Fibroblast of mammary gland (primary cell): ENCODE results near the gene JAM2.

Experiments
- DNase-seq: peaks from one replicate; pipeline ENCODE4 v3.0.0-alpha.2; 2010; ENCODE audit warnings: low read depth
- H3K4me3 ChIP-seq: 2 replicates; pipeline ENCODE4 v1.5.1; 2011; ENCODE audit warnings: low read depth, mild to moderate bottlenecking, low read length, moderate library complexity; ENCODE audit not compliant: control insufficient read depth
- CTCF ChIP-seq: conservative IDR thresholded peaks from 2 replicates; pipeline ENCODE4 v1.5.1; 2011; ENCODE audit warnings: low read depth, low read length, inconsistent platforms; ENCODE audit not compliant: control insufficient read depth, insufficient read depth

JAM2 gene

DNA sequence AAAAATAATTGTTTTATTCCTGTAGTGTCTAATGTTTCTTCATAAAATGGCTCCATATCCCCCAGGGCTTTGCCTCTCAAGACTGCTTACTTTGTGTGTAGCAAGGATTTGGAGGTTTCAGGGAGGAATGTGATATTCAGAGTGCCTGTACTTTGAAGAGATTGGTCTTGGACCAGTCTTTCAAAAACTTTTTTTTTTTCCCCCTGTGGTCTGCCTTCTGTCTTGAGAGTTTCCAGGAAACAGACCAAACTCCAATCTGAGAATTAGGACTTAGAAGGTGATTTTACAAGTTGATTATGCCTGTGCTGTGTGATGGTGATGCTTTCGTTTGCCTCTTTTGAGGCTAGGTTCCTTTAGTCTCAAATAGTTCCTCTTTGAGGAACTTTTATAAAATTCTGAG is 121.6 kb downstream of the JAM2 start:
- TF ChIP-seq CTCF: no peak
- H3K4me3 ChIP-seq: no peak overlapping the region
- no peak for DNase-seq

GRCh38 chr21:25764065-25764464 is 125.0 kb downstream of the JAM2 start:
- H3K4me3 ChIP-seq: no peak overlapping the region
- no peak for DNase-seq
- no peak for TF ChIP-seq CTCF
